Endothelial cell of umbilical vein (primary cell): Measurements from ENCODE around the gene CLPX. TPM values are rescaled to one million over a fixed set of nuclear protein-coding genes. Genes with fewer than 3 reads are reported as not detected.

ENCODE experiments used
- BruUV-seq: library from RNA; stranded (reverse); fragments of 400-500 nt; replicated peaks from 2 replicates; lab custom pipeline; 2021; lab: Mats Ljungman, UMichigan
- CTCF ChIA-PET: fragments of 300-600, 350-600 bp; sonication (Branson Sonifier 250); formaldehyde crosslinking; loops from one replicate; lab custom pipeline; 2021; ENCODE audit warnings: antibody characterized with exemption, inconsistent platforms; lab: Charles Lee
- POLR2A ChIA-PET: fragments of 300-600, 350-600 bp; sonication (Branson Sonifier 250); formaldehyde crosslinking; loops from one replicate; lab custom pipeline; 2021; ENCODE audit warnings: antibody characterized with exemption, inconsistent platforms; lab: Charles Lee
- DNase-seq: peaks from one replicate; pipeline ENCODE4 v3.0.0-alpha.2; 2011; ENCODE audit warnings: low read depth, low spot score
- FAIRE-seq: peaks from 2 replicates; lab custom pipeline; 2011; peaks lifted over from hg19 to GRCh38; lab: Jason Lieb, UNC
- H2AFZ ChIP-seq: 2 replicates; pipeline ENCODE4 v1.6.0; 2012; ENCODE audit warnings: low read depth, low read length, control low read depth, inconsistent platforms
- H3K27ac ChIP-seq: 2 replicates; pipeline ENCODE4 v1.5.1; 2011; ENCODE audit warnings: low read depth, mild to moderate bottlenecking, control low read depth, low read length, moderate library complexity; ENCODE audit not compliant: insufficient read depth
- H3K27me3 ChIP-seq, 2 experiments: 2 replicates each; pipeline versions ENCODE4 v1.6.0 to v1.6.1; 2011; ENCODE audit warnings: low read length in 2 of 2, mixed read lengths in 1 of 2; ENCODE audit not compliant: control insufficient read depth in 2 of 2, insufficient read depth in 2 of 2
- H3K36me3 ChIP-seq, 2 experiments: 2 replicates in 1 of 2; 3 replicates in 1 of 2; pipeline ENCODE4 v1.5.1; 2011; ENCODE audit warnings: low read length in 2 of 2, mild to moderate bottlenecking in 1 of 2, moderate library complexity in 1 of 2; ENCODE audit not compliant: control insufficient read depth in 2 of 2, insufficient read depth in 2 of 2; ENCODE audit errors: extremely low read depth in 1 of 2
- H3K4me1 ChIP-seq: 3 replicates; pipeline ENCODE4 v1.5.1; 2011; ENCODE audit warnings: mild to moderate bottlenecking, low read length; ENCODE audit not compliant: control insufficient read depth, insufficient read depth; ENCODE audit errors: extremely low read depth
- H3K4me2 ChIP-seq: 2 replicates; pipeline ENCODE4 v1.6.1; 2011; ENCODE audit warnings: low read length, control low read depth, mixed read lengths; ENCODE audit not compliant: insufficient read depth
- H3K4me3 ChIP-seq, 3 experiments: fragments of 200-600 bp in 1 of 3; sonication (generic), shearing (Covaris generic) in 1 of 3; replicated peaks in 1 of 3; 2 replicates each; pipeline ENCODE4 v1.5.1; 2011 to 2016; ENCODE audit warnings: control low read depth in 3 of 3, low read length in 3 of 3, mild to moderate bottlenecking in 2 of 3, inconsistent platforms in 1 of 3, low read depth in 1 of 3, moderate library complexity in 1 of 3; ENCODE audit not compliant: insufficient read depth in 1 of 3
- H3K79me2 ChIP-seq: 2 replicates; pipeline ENCODE4 v1.6.0; 2012; ENCODE audit warnings: low read length, inconsistent platforms; ENCODE audit not compliant: control insufficient read depth, insufficient read depth
- H3K9ac ChIP-seq: replicated peaks from 2 replicates; pipeline ENCODE3; 2011; ENCODE audit warnings: low read length, control low read depth; ENCODE audit not compliant: insufficient read depth; ENCODE audit errors: extremely low read depth
- H3K9me1 ChIP-seq: replicated peaks from 3 replicates; pipeline ENCODE4 v1.6.0; 2011; ENCODE audit warnings: mild to moderate bottlenecking, low read length; ENCODE audit not compliant: control insufficient read depth, insufficient read depth; ENCODE audit errors: extremely low read depth
- H3K9me3 ChIP-seq: replicated peaks from 2 replicates; pipeline ENCODE4 v1.5.1; 2012; ENCODE audit warnings: low read length, inconsistent platforms; ENCODE audit not compliant: control insufficient read depth, insufficient read depth
- H4K20me1 ChIP-seq: replicated peaks from 2 replicates; pipeline ENCODE3; 2011; ENCODE audit warnings: mild to moderate bottlenecking, low read length; ENCODE audit not compliant: control insufficient read depth, insufficient read depth; ENCODE audit errors: extremely low read depth
- EZH2 ChIP-seq: IDR thresholded peaks from 2 replicates; pipeline ENCODE4 v1.6.1; 2012; ENCODE audit warnings: borderline replicate concordance, low read depth, mild to moderate bottlenecking, moderate library complexity, low read length, inconsistent platforms; ENCODE audit not compliant: severe bottlenecking
- FOS ChIP-seq: IDR thresholded peaks from 2 replicates; pipeline ENCODE4 v1.6.1; 2011; ENCODE audit warnings: mild to moderate bottlenecking, low read length, moderate library complexity, borderline replicate concordance; ENCODE audit not compliant: insufficient read depth
- GATA2 ChIP-seq: IDR thresholded peaks from 2 replicates; pipeline ENCODE4 v1.7.0; 2011; ENCODE audit warnings: low read depth, mild to moderate bottlenecking, moderate library complexity, mixed read lengths, low read length; ENCODE audit not compliant: insufficient read length, insufficient read depth
- JUN ChIP-seq: IDR thresholded peaks from 2 replicates; pipeline ENCODE4 v1.6.1; 2011; ENCODE audit warnings: borderline replicate concordance, low read depth; ENCODE audit not compliant: insufficient read length, insufficient read depth
- MAX ChIP-seq: IDR thresholded peaks from 2 replicates; pipeline ENCODE4 v1.6.1; 2011; ENCODE audit not compliant: insufficient read depth, insufficient read length
- MYC ChIP-seq: IDR thresholded peaks from one replicate; pipeline ENCODE4 v1.6.1; 2011; ENCODE audit warnings: mild to moderate bottlenecking, low read depth, low read length
- dilution Hi-C: fragments of 300-500 bp; cut with MboI; formaldehyde crosslinking; loops from one replicate; pipeline ENCODE4 v1.15.0; 2019; ENCODE audit warnings: low sequenced_read_pairs; ENCODE audit not compliant: extremely low pct_ligation_motif_present
- intact Hi-C: fragments of 100-400 bp; cut with micrococcal nuclease; formaldehyde crosslinking; loops from one replicate; pipeline ENCODE4 v1.10.0; 2022
- polyA plus RNA-seq, 4 experiments: library from polyadenylated mRNA; depleted of rRNA in 3 of 4; stranded (reverse) in 3 of 4; unstranded in 1 of 4; fragments of >200 nt; gene quantifications; 2 replicates each; pipeline versions ENCODE4 v1.2.1 to v1.2.3, GENCODE V29; 2011 to 2012; ENCODE audit warnings: missing spikeins in 1 of 4
- total RNA-seq: library from RNA; stranded (reverse); gene quantifications from 2 replicates; pipeline ENCODE4 v1.2.3, GENCODE V29; 2021

The CLPX gene
- total and polyA plus RNA-seq, 2 donors (not counting 3 experiments of a cell fraction or from before 2014, with no cell fraction given), result 11.1 to 41.4 TPM

GRCh38 chr15:65209701-65210643 lies 24.8 kb upstream of the CLPX start:
- no peak overlapping the region for H3K4me2 ChIP-seq
- no peaks in the 10 kb centered on the region for H4K20me1 ChIP-seq
- H3K9ac ChIP-seq, result no peak overlapping the region
- H3K4me1 ChIP-seq, result no peaks in the 10 kb centered on the region
- H3K9me1 ChIP-seq, result no peaks in the 10 kb centered on the region
- CTCF ChIA-PET, result interaction anchor here (1.2 to 2.1 kb wide), 2 partner anchors 15 to 18 kb away, joined by 3 to 4 read pairs; no protein-coding TSS in a partner anchor
- intact Hi-C loops (no loop called here), dilution Hi-C loops (no loop called here)
- peaks cover 0 to 5% of the 10 kb centered on the region in 2 experiments for H3K27me3 ChIP-seq
- H3K36me3 ChIP-seq, result no peaks in the 10 kb centered on the region
- TF ChIP-seq MAX (no peak), FOS (no peak), JUN (no peak), MYC (no peak), GATA2 (no peak), EZH2 (no peak)
- no peaks in the 10 kb centered on the region for H3K9me3 ChIP-seq
- no peaks in the 10 kb centered on the region for H3K79me2 ChIP-seq
- H3K27ac ChIP-seq, result no peak overlapping the region
- no peak overlapping the region for H2AFZ ChIP-seq
- POLR2A ChIA-PET, result no interaction called here
- BruUV-seq, result no TSS peak
- DNase-seq, result no peak
- FAIRE-seq, result no peak
- H3K4me3 ChIP-seq, result no peak overlapping the region
